BLaER1 (cell line): ENCODE results near the gene AGXT.
"Not testable (repeated sequence)": the region's sequence is repeated elsewhere in the genome, so short reads cannot be mapped to it uniquely, and the experiment has no call there.

Experiments
- H3K27ac ChIP-seq: shearing (Covaris generic); formaldehyde crosslinking; 2 replicates; pipeline ENCODE4 v1.8.1; 2022
- H3K27me3 ChIP-seq: shearing (Covaris generic); formaldehyde crosslinking; 2 replicates; pipeline ENCODE4 v1.8.1; 2022
- H3K36me3 ChIP-seq: shearing (Covaris generic); formaldehyde crosslinking; 2 replicates; pipeline ENCODE4 v1.8.1; 2022
- H3K4me1 ChIP-seq: shearing (Covaris generic); formaldehyde crosslinking; 2 replicates; pipeline ENCODE4 v1.8.1; 2022
- H3K4me2 ChIP-seq: shearing (Covaris generic); formaldehyde crosslinking; 2 replicates; pipeline ENCODE4 v1.8.1; 2022
- H3K4me3 ChIP-seq: shearing (Covaris generic); formaldehyde crosslinking; 2 replicates; pipeline ENCODE4 v1.8.1; 2022
- H3K9ac ChIP-seq: shearing (Covaris generic); formaldehyde crosslinking; 2 replicates; pipeline ENCODE4 v1.8.1; 2022
- H3K9me3 ChIP-seq: shearing (Covaris generic); formaldehyde crosslinking; 2 replicates; pipeline ENCODE4 v1.8.1; 2022
- H4K20me1 ChIP-seq: shearing (Covaris generic); formaldehyde crosslinking; 2 replicates; pipeline ENCODE4 v1.8.1; 2022
- Cebpa-rat ChIP-seq: shearing (Covaris generic); IDR thresholded peaks from 2 replicates; pipeline ENCODE4 v1.8.1; 2022

The AGXT gene

GRCh38 chr2:240839152-240840143, 29.2 kb upstream of the AGXT start:
- H3K4me2 ChIP-seq, result peak overlapping the region; percentile 88
- peaks cover 2% of the 10 kb centered on the region; the same call in 1 of the 2 replicates for H3K9me3 ChIP-seq
- H3K4me3 ChIP-seq, result no peak overlapping the region
- H3K36me3 ChIP-seq, result no peaks in the 10 kb centered on the region
- H3K9ac ChIP-seq, result no peak overlapping the region
- no peaks in the 10 kb centered on the region for H3K27me3 ChIP-seq
- peaks cover 17% of the 10 kb centered on the region for H4K20me1 ChIP-seq
- H3K4me1 ChIP-seq, result peaks cover 48% of the 10 kb centered on the region
- TF ChIP-seq Cebpa-rat, result no peak
- H3K27ac ChIP-seq, result no peak overlapping the region

GRCh38 chr2:240840435-240841060, 28.1 kb upstream of the AGXT start:
- TF ChIP-seq Cebpa-rat, result no peak
- no peak overlapping the region for H3K9ac ChIP-seq
- no peaks in the 10 kb centered on the region for H3K27me3 ChIP-seq
- peaks cover 12% of the 10 kb centered on the region; the same call in 1 of the 2 replicates for H3K9me3 ChIP-seq
- no peak overlapping the region for H3K4me3 ChIP-seq
- H3K4me2 ChIP-seq, result peak overlapping the region; percentile 27
- no peaks in the 10 kb centered on the region for H3K36me3 ChIP-seq
- no peak overlapping the region for H3K27ac ChIP-seq
- peaks cover 17% of the 10 kb centered on the region for H4K20me1 ChIP-seq
- H3K4me1 ChIP-seq, result peaks cover 48% of the 10 kb centered on the region

GRCh38 chr2:240846309-240846708, 22.3 kb upstream of the AGXT start:
- H3K9ac ChIP-seq, H4K20me1 ChIP-seq, H3K4me3 ChIP-seq, H3K36me3 ChIP-seq, H3K27ac ChIP-seq, H3K4me2 ChIP-seq, H3K27me3 ChIP-seq, H3K4me1 ChIP-seq: not testable (repeated sequence)
- H3K9me3 ChIP-seq, result peaks cover 17% of the 10 kb centered on the region; the same call in 1 of the 2 replicates

- H4K20me1 ChIP-seq, result no peaks in the 10 kb centered on the region
- H3K4me1 ChIP-seq, result no peaks in the 10 kb centered on the region
- no peak overlapping the region for H3K4me3 ChIP-seq
- H3K9ac ChIP-seq, result no peak overlapping the region
- H3K36me3 ChIP-seq, result no peaks in the 10 kb centered on the region
- H3K27ac ChIP-seq, result no peak overlapping the region
- H3K27me3 ChIP-seq, result no peaks in the 10 kb centered on the region
- no peak for TF ChIP-seq Cebpa-rat
- peaks cover 17% of the 10 kb centered on the region; the same call in 1 of the 2 replicates for H3K9me3 ChIP-seq
- H3K4me2 ChIP-seq, result no peak overlapping the region
Measured at GRCh38 chr2:240846873-240847595, 21.6 kb upstream of the AGXT start.

GRCh38 chr2:240847817-240848216, 20.8 kb upstream of the AGXT start:
- H3K27ac ChIP-seq, result no peak overlapping the region
- no peak overlapping the region for H3K4me2 ChIP-seq
- no peak overlapping the region for H3K4me3 ChIP-seq
- no peaks in the 10 kb centered on the region for H3K27me3 ChIP-seq
- H3K9me3 ChIP-seq, result peaks cover 17% of the 10 kb centered on the region; the same call in 1 of the 2 replicates
- H3K4me1 ChIP-seq, result no peaks in the 10 kb centered on the region
- TF ChIP-seq Cebpa-rat, result no peak
- H4K20me1 ChIP-seq, result no peaks in the 10 kb centered on the region
- H3K9ac ChIP-seq, result no peak overlapping the region
- no peaks in the 10 kb centered on the region for H3K36me3 ChIP-seq

GRCh38 chr2:240848900-240849680, 19.5 kb upstream of the AGXT start:
- H3K9me3 ChIP-seq, result peaks cover 25% of the 10 kb centered on the region
- H3K4me3 ChIP-seq, result no peak overlapping the region
- TF ChIP-seq Cebpa-rat, result no peak
- H4K20me1 ChIP-seq, result no peaks in the 10 kb centered on the region
- H3K4me2 ChIP-seq, result no peak overlapping the region
- no peak overlapping the region for H3K9ac ChIP-seq
- H3K27ac ChIP-seq, result no peak overlapping the region
- H3K4me1 ChIP-seq, result no peaks in the 10 kb centered on the region
- no peaks in the 10 kb centered on the region for H3K36me3 ChIP-seq
- no peaks in the 10 kb centered on the region for H3K27me3 ChIP-seq

- Histone ChIP-seq H3K27me3 (no peaks in the 10 kb centered on the region), H3K4me2 (no peak overlapping the region), H3K36me3 (no peaks in the 10 kb centered on the region), H3K9ac (no peak overlapping the region), H3K9me3 (peaks cover 26% of the 10 kb centered on the region), H3K4me1 (no peaks in the 10 kb centered on the region), H4K20me1 (no peaks in the 10 kb centered on the region), H3K4me3 (no peak overlapping the region), H3K27ac (no peak overlapping the region)
- no peak for TF ChIP-seq Cebpa-rat
Measured at GRCh38 chr2:240850026-240850425, 18.6 kb upstream of the AGXT start.

- H3K4me1 ChIP-seq, result no peaks in the 10 kb centered on the region
- peaks cover 24% of the 10 kb centered on the region for H3K9me3 ChIP-seq
- no peak overlapping the region for H3K27ac ChIP-seq
- no peak overlapping the region for H3K4me3 ChIP-seq
- H3K4me2 ChIP-seq, result no peak overlapping the region
- no peak overlapping the region for H3K9ac ChIP-seq
- no peaks in the 10 kb centered on the region for H3K36me3 ChIP-seq
- no peaks in the 10 kb centered on the region for H4K20me1 ChIP-seq
- no peak for TF ChIP-seq Cebpa-rat
- no peaks in the 10 kb centered on the region for H3K27me3 ChIP-seq
Measured at GRCh38 chr2:240850756-240851077, 17.9 kb upstream of the AGXT start.
